GM19043 (cell line): ENCODE data around the gene TMEM140.

Experiments used
- ATAC-seq: cut with Tn5 transposase; IDR thresholded peaks from one replicate; pipeline ENCODE4 v1.9.1; 2021; ENCODE audit warnings: low read depth; ENCODE audit not compliant: unreplicated experiment

The TMEM140 gene

DNA sequence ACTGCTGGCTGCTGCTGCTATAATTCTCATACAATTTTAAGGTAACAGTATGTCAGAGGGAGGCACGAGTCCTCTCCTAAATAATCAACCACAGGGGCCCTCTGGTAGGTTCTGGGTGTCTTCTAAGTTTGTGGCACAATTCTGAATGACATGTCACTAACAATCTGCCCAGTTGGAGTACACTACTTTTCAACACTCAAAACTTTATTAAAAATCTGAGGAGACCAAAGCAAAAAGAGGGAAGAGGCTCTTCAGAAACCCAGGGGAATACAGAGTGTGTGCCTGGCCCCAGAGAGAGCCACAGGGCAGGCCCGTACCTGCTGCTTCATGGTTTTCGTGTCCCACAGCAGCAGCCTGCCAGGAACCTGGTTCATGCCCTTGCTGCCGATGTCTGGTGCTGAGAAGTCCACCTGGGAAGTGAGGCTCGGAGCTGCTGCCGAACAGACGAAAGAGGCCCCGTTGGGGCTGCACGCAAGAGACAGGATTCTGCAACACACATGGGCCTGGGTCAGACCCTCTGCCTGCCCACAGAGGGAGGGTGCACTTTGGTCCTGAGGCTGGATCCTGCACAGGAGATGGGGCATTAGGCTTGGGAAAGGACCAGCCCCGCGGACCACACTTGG is 45.2 kb downstream of the TMEM140 start:
- ATAC-seq = no peak

DNA sequence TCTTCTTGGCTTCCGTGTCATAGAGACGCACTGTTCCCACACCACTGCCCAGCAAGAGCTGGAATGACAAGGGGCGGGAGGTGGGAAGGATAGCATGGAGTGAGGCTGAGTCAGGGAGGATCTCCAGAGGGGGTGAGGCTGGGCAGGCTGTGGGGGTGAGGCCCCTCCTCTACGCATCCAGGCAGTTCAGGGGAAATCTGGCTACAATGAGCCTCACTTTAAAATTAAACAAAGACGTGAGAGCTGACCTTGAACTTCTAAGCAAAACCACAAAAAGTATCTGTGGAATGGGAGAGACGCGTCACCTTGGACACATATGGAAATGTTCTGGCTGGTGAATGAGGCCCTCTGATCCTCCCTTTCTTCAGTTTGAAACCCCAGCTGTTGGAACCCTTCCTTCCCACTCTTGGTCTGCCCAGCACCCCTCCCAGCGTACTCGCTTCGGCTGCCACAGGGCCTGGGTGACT is 45.8 kb downstream of the TMEM140 start:
- no peak for ATAC-seq

DNA sequence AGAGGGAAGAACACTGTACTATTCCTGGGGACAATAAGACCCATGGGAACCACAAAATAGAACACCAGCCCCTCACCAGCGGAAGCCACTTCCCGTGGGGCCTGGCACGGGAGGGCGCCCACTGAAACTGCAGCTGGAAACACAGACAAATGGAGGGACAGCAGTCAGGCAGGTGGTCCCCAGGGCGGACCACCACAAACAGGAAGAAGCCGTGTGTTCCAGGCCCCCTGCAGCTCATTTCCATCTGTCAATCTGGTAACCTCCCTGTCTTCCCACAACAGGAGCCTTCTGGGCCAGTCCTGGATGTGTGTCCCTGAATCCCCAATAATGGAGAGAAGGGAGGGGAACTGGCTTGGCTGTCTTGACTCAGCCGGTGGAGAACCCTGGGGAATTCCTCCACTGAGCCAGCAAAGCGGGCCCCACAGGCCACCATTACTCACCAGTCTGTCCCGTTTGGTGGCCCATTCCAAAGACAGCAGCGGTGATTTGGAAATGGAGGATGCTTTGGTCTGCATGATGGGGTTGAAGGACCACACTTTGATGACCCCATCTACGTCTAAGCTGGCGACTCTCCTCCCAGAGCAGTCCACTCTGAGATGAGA is 46.7 kb downstream of the TMEM140 start:
- ATAC-seq = no peak

DNA sequence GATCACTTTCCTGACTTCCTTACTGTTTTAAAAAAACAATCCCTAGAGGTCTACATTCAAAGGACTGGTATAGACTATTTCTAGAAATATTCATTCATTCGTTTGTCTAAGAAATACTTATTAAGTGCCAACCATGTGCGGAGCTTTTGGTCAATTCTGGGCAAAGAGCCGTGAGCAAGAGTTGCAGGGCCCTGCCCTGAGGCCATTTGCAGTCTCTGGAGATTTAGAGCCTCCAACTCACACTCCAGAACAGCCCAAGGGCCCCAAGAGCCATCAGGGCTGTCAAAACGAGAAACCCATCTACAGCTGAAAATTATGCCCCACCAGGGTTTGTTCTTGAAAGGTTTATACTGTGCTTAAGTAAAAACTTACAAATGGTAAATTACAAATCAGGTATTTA is 47.3 kb downstream of the TMEM140 start:
- ATAC-seq = no peak

DNA sequence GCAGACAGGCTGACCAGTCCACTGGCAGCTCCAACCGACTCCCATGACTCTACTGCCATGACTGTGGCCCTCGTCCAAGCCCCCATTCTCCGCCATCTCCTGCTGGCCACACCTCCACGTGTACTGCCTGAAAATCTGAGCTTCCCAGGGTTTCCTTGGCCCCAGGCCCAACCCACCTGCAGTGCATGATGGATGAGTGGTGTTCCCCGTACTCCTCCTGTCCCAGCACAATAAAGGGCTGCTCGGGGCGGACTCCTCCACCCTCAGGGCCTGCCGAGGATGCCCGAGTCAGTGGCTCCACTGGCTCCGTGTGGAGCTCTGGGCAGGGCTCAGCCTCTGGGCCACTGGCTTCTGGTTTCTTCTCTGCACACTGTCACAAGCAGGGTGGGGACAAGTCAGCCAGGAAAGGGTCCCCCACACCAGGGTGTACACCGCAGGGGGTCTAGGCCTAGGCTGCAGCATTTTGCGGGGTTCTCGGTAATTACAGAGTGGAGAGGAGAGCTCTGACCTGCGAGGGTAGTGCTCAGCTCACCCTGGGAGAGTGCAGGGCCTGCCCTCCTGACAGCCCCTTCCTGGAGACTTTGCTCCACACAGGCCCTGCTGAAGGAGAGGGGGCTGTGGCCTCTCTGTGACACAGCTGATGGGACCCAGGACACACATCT is 48.2 kb downstream of the TMEM140 start:
- no peak for ATAC-seq

DNA sequence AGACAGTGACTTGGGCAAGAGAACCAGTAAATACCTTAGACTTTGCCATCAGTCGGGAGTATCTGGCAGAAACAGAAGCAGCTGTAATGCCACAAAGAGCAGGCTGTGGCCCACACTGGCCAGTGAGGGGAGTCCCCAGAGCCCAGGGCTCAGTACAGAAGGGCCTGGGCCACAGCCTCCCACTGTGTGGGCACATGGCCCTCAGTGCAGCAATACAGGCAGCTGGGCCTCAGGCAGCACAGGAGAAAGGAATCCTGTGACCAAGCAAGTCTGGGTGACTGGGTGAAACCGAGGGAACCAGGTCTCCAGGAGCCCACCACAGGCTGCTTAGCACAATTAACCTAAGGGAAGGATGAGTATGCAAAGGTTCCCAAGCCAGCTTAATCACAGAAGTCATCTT is 49.5 kb downstream of the TMEM140 start:
- no peak for ATAC-seq

DNA sequence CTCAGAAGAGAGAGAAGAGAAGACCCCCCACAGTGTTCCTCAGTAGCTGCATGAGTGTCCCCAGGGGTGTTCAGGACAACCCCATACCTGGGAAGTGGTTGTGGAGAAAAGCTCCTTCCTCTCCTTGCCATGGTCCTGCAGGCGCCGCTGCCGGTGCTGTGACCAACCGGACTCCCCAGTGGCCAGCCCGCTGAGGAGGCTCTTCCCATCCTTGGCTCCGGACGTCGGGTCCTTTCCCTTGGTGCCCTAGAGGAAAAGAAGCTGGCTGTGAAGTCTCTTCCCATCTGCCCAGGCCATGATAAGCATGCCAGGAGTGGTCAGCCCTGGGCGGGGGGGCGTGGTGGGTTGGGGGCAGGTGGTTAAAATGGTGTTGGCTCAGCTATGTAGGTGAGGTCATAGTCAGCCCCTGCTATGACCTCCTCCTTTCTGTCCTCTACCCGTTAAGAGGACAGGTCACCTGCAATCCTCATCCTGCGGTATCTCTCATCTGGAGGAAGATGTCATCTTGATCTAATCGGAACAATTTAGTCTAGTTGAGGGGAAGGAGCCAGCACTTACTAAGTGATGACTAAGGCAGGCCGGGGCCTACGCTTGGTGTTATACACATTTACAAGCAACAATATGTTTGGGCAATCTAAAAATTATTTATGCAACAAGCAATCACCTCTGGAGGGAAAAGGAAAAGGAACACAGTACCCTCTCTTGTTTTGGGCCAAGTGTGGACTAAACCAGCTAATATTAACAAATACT is 50.2 kb downstream of the TMEM140 start:
- ATAC-seq = no peak

DNA sequence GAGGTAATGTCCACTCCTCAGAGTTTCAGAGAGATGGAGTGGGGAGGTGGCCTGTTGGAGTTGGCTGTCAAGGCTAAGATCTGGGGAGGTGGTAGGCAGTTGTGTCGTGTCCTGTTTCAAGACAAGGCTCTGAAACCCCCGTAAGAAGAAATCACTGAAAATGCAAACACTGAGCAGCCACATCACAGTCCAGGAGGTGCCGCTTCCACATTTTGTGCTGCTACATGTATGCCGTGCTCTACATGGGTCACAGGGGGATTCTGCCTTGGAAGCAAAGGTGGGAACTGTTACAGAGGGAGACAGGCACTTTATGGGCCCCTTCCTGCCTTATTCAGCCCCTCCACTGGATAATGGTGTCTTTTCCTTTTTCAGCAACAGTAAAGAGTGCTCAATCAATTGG is 51.6 kb downstream of the TMEM140 start:
- no peak for ATAC-seq

DNA sequence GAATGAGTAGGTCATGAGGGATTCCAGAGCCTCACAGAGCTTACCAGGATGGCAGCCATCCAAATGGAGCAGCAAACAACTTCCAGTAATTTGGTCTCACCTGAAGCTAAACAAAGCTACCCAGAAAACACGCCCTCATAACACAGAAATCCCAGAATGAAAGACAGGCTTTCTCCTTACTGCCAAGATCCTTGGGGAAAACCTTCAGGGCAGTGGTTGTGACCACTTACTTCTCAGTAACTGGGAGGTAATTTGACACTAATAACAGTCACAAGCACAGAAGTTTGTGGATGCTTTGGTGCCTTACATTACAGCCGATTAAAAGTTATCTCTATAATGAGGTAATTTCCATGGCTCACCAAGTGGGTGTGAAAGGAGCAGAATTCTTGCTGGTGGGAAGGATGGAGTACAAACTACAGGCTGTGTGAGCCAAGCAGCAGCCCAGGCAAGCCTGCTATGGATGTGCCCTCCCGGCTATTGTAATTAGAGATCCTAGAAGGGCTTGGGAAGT is 53.0 kb downstream of the TMEM140 start:
- ATAC-seq = no peak

DNA sequence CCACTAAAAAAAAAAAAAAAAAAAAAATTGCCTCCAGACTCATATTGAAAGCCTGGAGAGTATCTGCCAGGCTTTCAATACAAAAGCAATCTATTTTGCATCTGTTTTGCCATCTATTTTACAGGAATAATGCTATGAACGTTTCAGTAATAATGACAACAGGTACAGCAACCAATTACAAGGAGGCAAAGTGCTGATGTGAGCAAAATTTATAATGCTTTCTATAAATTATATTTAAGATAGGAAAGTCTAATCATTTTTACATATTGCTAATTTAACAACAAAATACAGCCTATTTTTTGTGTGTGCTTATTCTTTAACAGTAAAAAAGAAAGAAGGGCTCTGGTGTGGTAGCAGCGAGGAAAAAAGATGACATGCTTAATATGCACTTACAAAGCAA is 53.5 kb downstream of the TMEM140 start:
- no peak for ATAC-seq

DNA sequence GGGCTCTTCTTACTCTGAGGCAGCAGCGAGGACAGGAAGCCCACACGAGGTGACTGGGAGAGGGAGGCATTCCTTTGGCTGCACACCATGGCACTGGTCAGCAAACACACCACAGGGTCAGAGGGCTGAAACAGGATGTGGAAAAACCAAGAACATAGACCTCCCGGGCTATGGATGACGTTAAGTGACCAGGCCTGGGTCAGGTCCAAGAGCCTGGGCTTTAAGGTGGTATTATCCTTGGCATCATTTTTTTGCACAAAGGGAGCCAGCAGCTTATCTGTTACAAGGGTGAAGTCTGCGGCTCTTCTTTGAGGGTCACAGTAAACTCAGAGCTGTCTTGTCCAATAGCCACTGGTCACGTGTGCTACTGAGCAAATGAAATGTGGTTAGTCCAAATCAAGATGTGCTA is 56.5 kb downstream of the TMEM140 start:
- ATAC-seq = no peak

DNA sequence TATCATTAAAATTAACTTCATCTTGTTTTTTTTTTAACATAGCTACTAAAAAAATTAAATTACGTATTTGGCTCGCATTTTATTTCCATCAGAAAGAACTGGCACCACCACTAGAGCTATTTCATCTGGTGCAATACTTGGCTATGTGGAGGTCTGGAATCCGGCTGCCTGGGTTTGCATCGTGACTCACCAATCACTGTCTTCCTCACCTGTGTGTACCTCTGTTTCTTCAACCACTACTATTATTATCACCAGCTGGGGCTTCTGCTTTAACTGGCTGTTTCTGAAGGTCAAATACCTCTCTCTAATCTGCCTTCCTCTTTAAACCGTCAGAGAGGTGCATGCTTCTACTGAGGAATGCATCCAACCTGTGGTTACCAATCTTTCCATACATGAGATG is 57.0 kb downstream of the TMEM140 start:
- ATAC-seq = no peak

DNA sequence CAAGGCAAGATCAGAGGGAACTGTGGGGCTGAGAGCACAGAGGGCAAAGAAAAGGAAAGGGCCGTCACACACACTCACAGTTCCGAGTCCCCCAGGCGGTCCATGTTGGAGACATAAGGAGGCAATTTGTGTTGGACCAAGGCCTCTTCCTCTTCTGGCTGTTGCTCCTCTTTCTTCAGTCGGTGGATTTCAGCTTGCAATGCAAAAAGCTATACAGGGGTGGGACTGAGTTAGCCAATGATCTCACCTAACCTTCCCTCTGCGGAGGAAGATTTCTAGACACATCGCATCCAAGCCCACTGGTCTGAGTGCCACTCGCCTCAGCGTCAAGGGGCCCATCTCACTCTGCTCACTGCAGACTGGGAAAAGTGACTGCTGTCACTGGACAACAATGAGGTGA is 58.0 kb downstream of the TMEM140 start:
- ATAC-seq = no peak

DNA sequence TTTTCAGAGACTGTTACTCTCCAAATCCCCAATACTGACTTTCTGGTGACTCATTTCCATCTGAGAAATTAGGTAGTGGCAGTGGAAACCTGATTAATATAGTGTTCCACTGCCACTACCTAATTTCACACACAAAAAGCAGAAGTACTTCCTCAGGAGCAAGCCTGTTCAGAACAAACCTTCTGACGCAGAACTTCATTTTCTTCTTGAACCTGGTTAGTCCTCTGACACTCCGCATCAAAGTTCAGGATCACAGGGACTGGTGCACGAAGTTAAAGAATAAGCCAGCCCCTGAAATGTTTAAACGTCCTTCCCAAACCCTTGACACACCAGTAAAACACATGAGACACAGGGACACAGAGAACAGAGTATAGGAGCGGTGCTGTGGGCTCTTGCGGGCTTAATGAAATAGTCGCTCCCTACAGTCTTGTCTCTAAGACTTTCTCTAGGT is 59.1 kb downstream of the TMEM140 start:
- peak; percentile 33 for ATAC-seq

DNA sequence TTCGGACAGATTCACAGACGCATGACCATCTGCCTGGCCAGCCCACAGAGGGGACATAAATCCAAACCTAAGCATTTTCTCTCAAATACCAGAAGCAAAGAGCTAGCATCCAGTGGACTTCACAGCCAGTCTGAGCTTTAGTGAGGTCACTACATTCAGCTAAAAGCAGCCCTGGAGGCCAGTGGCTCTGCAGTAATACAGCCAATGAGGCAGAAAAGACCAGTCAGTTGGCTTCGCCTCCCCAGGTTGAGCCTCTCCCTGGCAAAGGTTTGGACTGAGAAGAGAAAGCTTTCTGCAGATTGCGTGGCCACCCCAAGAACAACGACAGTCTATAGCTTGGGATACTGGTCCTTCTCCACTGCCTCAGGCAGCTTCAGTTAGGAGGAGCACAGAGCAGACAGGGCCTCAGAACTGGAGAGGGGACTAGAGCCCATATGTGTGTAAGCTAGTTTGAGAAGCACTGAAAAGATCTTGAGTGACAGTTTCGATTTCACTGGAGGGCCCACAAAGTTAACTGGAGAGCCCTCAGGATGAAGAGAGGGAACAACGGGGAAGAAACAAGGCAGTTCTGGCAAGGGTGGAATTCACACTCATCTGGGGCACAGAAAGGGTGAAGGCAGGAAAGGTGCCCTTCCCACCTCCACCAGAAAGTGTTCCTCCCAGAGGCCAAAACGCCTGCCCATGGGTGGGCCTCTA is 59.7 kb downstream of the TMEM140 start:
- ATAC-seq = no peak

DNA sequence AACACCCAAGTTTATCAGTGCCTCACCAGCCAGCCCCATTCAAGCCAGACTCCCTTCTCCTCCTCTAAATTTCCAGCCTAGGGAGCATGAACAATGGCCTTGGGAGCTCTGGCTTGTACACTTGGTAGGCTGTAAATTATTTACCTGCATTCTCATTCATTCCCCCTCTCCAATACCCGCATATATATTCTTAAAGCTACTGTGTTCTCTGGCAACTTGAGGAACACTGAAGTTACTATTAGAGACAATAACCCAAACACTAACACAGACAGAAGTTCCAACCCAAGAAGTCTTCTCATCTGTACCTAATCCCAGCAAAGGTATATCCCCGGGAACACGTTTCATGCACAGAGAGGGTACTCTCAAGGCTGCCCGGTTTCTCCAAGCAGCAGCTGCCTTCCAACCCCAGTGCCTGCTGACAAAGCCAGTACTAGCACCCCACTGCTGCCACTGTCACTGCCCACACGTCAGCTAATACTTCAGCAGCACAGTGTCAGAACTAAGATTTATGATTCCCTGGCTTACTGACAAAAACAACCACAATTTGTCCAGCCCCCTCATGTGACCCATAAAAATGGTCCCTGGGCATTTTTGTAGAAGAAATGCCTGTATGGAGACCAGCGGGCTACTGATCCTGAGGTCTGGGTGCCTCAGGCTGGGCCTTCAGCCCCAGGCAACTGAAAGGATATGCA is 60.4 kb downstream of the TMEM140 start:
- no peak for ATAC-seq

DNA sequence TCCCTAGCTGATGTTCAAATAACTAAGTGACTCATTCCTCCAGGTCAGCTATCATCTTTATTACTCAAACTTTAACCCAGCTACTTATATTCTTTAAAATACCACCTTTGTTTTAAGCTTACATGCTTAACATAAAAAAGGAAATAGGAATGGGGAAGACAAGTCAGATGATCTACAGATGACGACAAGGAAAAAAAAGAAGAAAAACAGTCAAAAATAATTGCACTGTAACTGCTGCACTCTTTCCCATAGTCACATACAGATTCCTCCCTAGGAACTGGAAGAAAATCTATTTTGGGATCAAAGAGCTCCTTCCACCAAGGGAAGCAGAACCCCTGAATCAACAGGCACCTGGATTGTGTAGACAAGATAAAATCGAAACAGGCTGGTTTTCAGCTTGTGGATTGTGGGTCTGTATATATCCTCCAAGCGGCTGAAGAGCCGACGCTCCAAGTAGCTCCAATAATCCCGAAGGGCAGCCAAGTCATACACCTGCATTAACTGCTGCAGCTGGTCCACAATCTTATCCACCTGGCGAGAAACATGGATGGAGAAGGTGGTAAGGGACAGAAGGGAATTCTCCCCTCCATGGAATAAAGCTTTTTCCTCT is 61.5 kb downstream of the TMEM140 start:
- ATAC-seq = no peak

DNA sequence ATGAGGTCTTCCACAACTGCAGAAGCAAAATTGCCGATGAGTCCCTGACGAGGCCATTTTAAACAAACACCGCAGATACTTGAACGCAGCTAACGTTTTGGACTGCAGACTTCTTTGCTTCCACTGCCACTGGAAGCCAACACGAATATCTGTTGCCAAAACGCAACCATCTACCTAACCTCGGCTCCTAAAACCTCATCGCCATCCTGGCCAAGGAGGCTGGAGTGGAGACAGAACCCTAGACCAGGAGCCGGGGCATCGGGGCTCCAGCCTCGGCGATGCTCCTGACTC is 63.0 kb downstream of the TMEM140 start:
- ATAC-seq = no peak

DNA sequence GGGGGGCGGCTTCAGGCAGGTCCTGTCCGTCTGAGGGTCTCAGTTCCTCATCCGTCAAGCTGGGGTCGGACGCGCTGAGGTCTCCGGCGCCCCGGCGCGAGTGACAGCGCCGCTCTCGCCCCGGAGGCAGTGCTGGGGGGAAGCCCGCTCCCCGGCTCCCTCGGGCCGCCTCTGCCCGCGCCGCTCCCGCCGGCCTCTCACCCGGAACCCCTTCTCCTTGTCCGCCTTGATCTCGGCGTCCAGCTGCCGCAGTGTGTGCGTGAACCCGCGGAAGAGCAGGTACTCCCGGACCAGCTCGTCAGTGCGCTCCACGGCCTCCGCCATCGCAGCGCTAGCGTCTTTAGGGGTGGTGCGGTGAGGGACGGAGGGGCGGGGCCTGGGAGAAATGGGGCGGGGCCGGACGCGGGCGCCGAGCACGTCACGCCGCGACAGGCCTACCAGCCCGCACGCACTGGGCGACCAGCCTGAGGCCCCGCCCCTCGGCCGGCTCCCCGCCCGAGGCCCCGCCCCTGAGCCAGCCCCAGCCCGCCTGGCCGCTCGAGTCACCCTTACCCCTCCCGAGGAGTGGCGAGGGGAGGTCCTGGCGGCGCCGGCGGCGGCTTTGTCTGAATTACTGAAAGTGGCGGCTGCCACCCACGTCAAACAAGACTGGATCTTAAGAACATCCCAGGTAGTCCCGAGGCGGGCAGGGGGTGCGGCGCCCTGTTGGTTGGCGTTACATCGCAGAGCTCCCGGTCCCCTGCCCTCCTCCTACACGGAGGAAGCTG is 63.5 kb downstream of the TMEM140 start, which contains the start of gene WDR91:
WDR91 (minus strand) TSS at position 348 of the 767 bp plus-strand sequence; CDS start at position 324, 24 bp downstream.
- peak; percentile 69 for ATAC-seq
